K562 (cell line): ENCODE results near the gene ATAD3C. TPM values are rescaled to one million over a fixed set of nuclear protein-coding genes. Genes with fewer than 3 reads are reported as not detected.

ENCODE experiments used
- BCOR ChIP-seq: fragments of 450-650 bp; IDR thresholded peaks from 2 replicates; pipeline ENCODE4 v1.6.1; 2016
- CBX1 ChIP-seq: sonication (generic); IDR thresholded peaks from 2 replicates; pipeline ENCODE4 v1.6.1; 2016; ENCODE audit warnings: antibody characterized with exemption, low read depth, mild to moderate bottlenecking
- CREBBP ChIP-seq: IDR thresholded peaks from one replicate; pipeline ENCODE4 v1.6.1; 2012; ENCODE audit warnings: low read depth, mild to moderate bottlenecking, control low read depth, inconsistent platforms, low read length
- ELF1 ChIP-seq: fragments of 200-800 bp; sonication (Bioruptor generic); IDR thresholded peaks from 2 replicates; pipeline ENCODE4 v1.6.1; 2016; ENCODE audit warnings: missing genetic modification characterization, missing compliant biosample characterization
- EP300 ChIP-seq: IDR thresholded peaks from 2 replicates; pipeline ENCODE4 v1.6.1; 2012; ENCODE audit warnings: low read length, improper control_type of control experiment
- EWSR1 ChIP-seq: fragments of 450-650 bp; IDR thresholded peaks from 2 replicates; pipeline ENCODE4 v1.6.1; 2018; ENCODE audit warnings: borderline replicate concordance, mild to moderate bottlenecking, low read depth, moderate library complexity; ENCODE audit not compliant: partially characterized antibody
- FOXK2 ChIP-seq, 2 experiments: fragments of 450-650 bp; IDR thresholded peaks in 1 of 2; conservative IDR thresholded peaks in 1 of 2; 2 replicates each; pipeline ENCODE4 v1.6.1; 2016; ENCODE audit warnings: low read depth in 2 of 2, mild to moderate bottlenecking in 1 of 2
- KAT7 ChIP-seq: sonication (generic); formaldehyde crosslinking; IDR thresholded peaks from 2 replicates; pipeline ENCODE4 v1.8.0; 2022; ENCODE audit warnings: missing genetic modification reagents, mild to moderate bottlenecking, borderline replicate concordance
- MECOM ChIP-seq: fragments of 250-450 bp; sonication (Bioruptor Pico); IDR thresholded peaks from 2 replicates; pipeline ENCODE4 v1.8.0; 2022; ENCODE audit warnings: inconsistent platforms
- MEIS2 ChIP-seq: fragments of 450-650 bp; IDR thresholded peaks from 2 replicates; pipeline ENCODE4 v1.6.1; 2014; ENCODE audit warnings: mild to moderate bottlenecking; ENCODE audit not compliant: partially characterized antibody
- MXD1 ChIP-seq: fragments of 250-450 bp; sonication (Bioruptor Pico); IDR thresholded peaks from 2 replicates; pipeline ENCODE4 v1.8.0; 2021; ENCODE audit warnings: borderline replicate concordance, mild to moderate bottlenecking, moderate library complexity; ENCODE audit not compliant: poor library complexity, severe bottlenecking
- NELFE ChIP-seq: IDR thresholded peaks from 2 replicates; pipeline ENCODE4 v1.6.1; 2011; ENCODE audit warnings: mild to moderate bottlenecking; ENCODE audit not compliant: insufficient read depth, insufficient read length
- NR3C1 ChIP-seq: sonication (generic); formaldehyde crosslinking; IDR thresholded peaks from 2 replicates; pipeline ENCODE4 v1.8.1; 2022; ENCODE audit warnings: missing genetic modification reagents
- RFX1 ChIP-seq: fragments of 450-650 bp; IDR thresholded peaks from 2 replicates; pipeline ENCODE4 v1.6.1; 2016; ENCODE audit warnings: mild to moderate bottlenecking, moderate library complexity
- SMARCA4 ChIP-seq: fragments of 450-650 bp; IDR thresholded peaks from 2 replicates; pipeline ENCODE4 v1.6.1; 2016
- SMARCE1 ChIP-seq: fragments of 450-650 bp; IDR thresholded peaks from 2 replicates; pipeline ENCODE4 v1.7.1; 2016; ENCODE audit warnings: mild to moderate bottlenecking
- SRSF9 ChIP-seq: fragments of 200-400 bp; formaldehyde crosslinking; IDR thresholded peaks from 2 replicates; pipeline ENCODE4 v1.6.1; 2017; ENCODE audit warnings: low read depth, low read length, borderline replicate concordance
- TAL1 ChIP-seq: fragments of 450-650 bp; IDR thresholded peaks from 2 replicates; pipeline ENCODE4 v1.6.1; 2016; ENCODE audit warnings: mild to moderate bottlenecking
- ZNF146 ChIP-seq: IDR thresholded peaks from one replicate; pipeline ENCODE4 v1.6.1; 2018; ENCODE audit warnings: missing compliant biosample characterization; ENCODE audit not compliant: unreplicated experiment
- ZNF79 ChIP-seq: fragments of 250-450 bp; sonication (Bioruptor Pico); IDR thresholded peaks from 2 replicates; pipeline ENCODE4 v1.4.0; 2020; ENCODE audit warnings: low read depth, mild to moderate bottlenecking, moderate library complexity
- polyA plus RNA-seq, 8 experiments: library from polyadenylated mRNA; depleted of rRNA in 4 of 8; stranded (reverse) in 5 of 8; unstranded in 3 of 8; fragments of >200 nt; fragmentation: Nextera tagmentation in 2 of 8; fragmentation: Illumina TruSeq in 1 of 8; extraction: Ambion mirVana in 2 of 8; extraction: Trizol in 1 of 8; gene quantifications; 2 replicates each; pipeline versions ENCODE4 v1.2.1 to v1.2.3, GENCODE V29; 2011 to 2014; ENCODE audit warnings: inconsistent platforms in 1 of 8, missing spikeins in 1 of 8
- total RNA-seq, 7 experiments: library from RNA; depleted of rRNA in 6 of 7; stranded (reverse); fragments of >200 nt in 6 of 7; fragmentation: Illumina TruSeq in 2 of 7; extraction: Trizol in 2 of 7; gene quantifications; 2 replicates each; pipeline versions ENCODE4 v1.2.1 to v1.2.3, GENCODE V29; 2011 to 2021; ENCODE audit warnings: low replicate concordance in 1 of 7
- TF ChIP-seq, protein P1 (sequence below): fragments of 250-450 bp; sonication (Bioruptor Pico); IDR thresholded peaks from 2 replicates; pipeline ENCODE4 v1.5.0; 2021
- TF ChIP-seq, protein P2 (sequence below): fragments of 250-450 bp; sonication (Bioruptor Pico); IDR thresholded peaks from 2 replicates; pipeline ENCODE4 v1.5.1; 2021; ENCODE audit warnings: mild to moderate bottlenecking
- TF ChIP-seq, protein P3 (sequence below): sonication (generic); formaldehyde crosslinking; IDR thresholded peaks from 2 replicates; pipeline ENCODE4 v1.8.0; 2022; ENCODE audit warnings: missing genetic modification reagents, mild to moderate bottlenecking, borderline replicate concordance

The ATAD3C gene
- total and polyA plus RNA-seq, 9 of the 15 experiments (the other 6 are each of a cell fraction or from before 2014, with no cell fraction given), result 0.03 to 0.18 TPM; not detected in 7

- TF ChIP-seq MECOM (CRISPR knock-in tag), result no peak
- TF ChIP-seq SRSF9, result no peak
- TF ChIP-seq CBX1, result peak; percentile 90
- TF ChIP-seq ZNF146 (CRISPR knock-in tag), result peak; percentile 18
- no peak for TF ChIP-seq SMARCE1
- no peak; the same call in 1 of the 2 replicates for TF ChIP-seq EP300
- peak; percentile 92 for TF ChIP-seq ELF1 (tag)
- no peak for TF ChIP-seq EWSR1
- 0 out of 2 replicates have a peak, but pooled peaks have one; percentile 69 for TF ChIP-seq NR3C1 (CRISPR knock-in tag)
- no peak for TF ChIP-seq BCOR
- TF ChIP-seq KAT7 (CRISPR knock-in tag), result peak; percentile 93; the same call in 1 of the 2 replicates
- TF ChIP-seq ZNF79 (CRISPR knock-in tag), result no peak
- TF ChIP-seq MEIS2, result peak; percentile 65
- TF ChIP-seq MXD1, result no peak
- TF ChIP-seq, protein P1, sequence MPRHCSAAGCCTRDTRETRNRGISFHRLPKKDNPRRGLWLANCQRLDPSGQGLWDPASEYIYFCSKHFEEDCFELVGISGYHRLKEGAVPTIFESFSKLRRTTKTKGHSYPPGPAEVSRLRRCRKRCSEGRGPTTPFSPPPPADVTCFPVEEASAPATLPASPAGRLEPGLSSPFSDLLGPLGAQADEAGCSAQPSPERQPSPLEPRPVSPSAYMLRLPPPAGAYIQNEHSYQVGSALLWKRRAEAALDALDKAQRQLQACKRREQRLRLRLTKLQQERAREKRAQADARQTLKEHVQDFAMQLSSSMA (CRISPR knock-in tag), result peak; percentile 72; the same call in 1 of the 2 replicates
- no peak for TF ChIP-seq RFX1
- no peak for TF ChIP-seq SMARCA4
- TF ChIP-seq CREBBP, result no peak
- peak; percentile 91 to 92 for TF ChIP-seq FOXK2 (conservative IDR thresholded peaks at IDR 0.05 in 1 of 2, IDR thresholded peaks at IDR 0.05 in 1 of 2; ENCODE audit: low read depth in 2 of 2)
- TF ChIP-seq, protein P2, sequence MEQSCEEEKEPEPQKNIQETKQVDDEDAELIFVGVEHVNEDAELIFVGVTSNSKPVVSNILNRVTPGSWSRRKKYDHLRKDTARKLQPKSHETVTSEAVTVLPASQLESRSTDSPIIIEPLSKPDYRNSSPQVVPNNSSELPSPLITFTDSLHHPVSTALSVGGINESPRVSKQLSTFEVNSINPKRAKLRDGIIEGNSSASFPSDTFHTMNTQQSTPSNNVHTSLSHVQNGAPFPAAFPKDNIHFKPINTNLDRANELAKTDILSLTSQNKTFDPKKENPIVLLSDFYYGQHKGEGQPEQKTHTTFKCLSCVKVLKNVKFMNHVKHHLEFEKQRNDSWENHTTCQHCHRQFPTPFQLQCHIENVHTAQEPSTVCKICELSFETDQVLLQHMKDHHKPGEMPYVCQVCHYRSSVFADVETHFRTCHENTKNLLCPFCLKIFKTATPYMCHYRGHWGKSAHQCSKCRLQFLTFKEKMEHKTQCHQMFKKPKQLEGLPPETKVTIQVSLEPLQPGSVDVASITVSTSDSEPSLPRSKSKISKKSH, result no peak
- TF ChIP-seq, protein P3, sequence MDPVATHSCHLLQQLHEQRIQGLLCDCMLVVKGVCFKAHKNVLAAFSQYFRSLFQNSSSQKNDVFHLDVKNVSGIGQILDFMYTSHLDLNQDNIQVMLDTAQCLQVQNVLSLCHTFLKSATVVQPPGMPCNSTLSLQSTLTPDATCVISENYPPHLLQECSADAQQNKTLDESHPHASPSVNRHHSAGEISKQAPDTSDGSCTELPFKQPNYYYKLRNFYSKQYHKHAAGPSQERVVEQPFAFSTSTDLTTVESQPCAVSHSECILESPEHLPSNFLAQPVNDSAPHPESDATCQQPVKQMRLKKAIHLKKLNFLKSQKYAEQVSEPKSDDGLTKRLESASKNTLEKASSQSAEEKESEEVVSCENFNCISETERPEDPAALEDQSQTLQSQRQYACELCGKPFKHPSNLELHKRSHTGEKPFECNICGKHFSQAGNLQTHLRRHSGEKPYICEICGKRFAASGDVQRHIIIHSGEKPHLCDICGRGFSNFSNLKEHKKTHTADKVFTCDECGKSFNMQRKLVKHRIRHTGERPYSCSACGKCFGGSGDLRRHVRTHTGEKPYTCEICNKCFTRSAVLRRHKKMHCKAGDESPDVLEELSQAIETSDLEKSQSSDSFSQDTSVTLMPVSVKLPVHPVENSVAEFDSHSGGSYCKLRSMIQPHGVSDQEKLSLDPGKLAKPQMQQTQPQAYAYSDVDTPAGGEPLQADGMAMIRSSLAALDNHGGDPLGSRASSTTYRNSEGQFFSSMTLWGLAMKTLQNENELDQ (CRISPR knock-in tag), result no peak
- no peak for TF ChIP-seq TAL1
- TF ChIP-seq NELFE, result no peak
Measured at GRCh38 chr1:1406821-1407635, 42.5 kb upstream of the ATAD3C start, which contains the start of gene MRPL20 (continued).
